Caco-2 (cell line): ENCODE results near the gene MAPK8IP3. TPM values are rescaled to one million over a fixed set of nuclear protein-coding genes. Genes with fewer than 3 reads are reported as not detected.

Experiments
- BruUV-seq: library from RNA; stranded (reverse); fragments of 400-500 nt; replicated peaks from 2 replicates; lab custom pipeline; 2021; lab: Mats Ljungman, UMichigan
- CTCF ChIA-PET: fragments of 300-600 bp; sonication (Branson Sonifier 250); formaldehyde crosslinking; loops from one replicate; lab custom pipeline; 2022; ENCODE audit warnings: antibody characterized with exemption; lab: Charles Lee
- POLR2A ChIA-PET: fragments of 300-600 bp; sonication (Branson Sonifier 250); formaldehyde crosslinking; loops from one replicate; lab custom pipeline; 2022; ENCODE audit warnings: antibody characterized with exemption; lab: Charles Lee
- DNase-seq, 2 experiments: peaks; one replicate each; pipeline versions ENCODE4 v3.0.0 to v3.0.0-alpha.2; 2020 to 2022
- H3K27me3 ChIP-seq: replicated peaks from 2 replicates; pipeline ENCODE4 v1.6.0; 2011; ENCODE audit warnings: low read length; ENCODE audit not compliant: control insufficient read depth, insufficient read depth
- H3K36me3 ChIP-seq: 2 replicates; pipeline ENCODE4 v1.5.1; 2011; ENCODE audit warnings: low read length; ENCODE audit not compliant: control insufficient read depth, insufficient read depth
- H3K4me1 ChIP-seq: fragments of 250-450 bp; sonication (Bioruptor Pico); 2 replicates; pipeline ENCODE4 v1.5.1; 2020; ENCODE audit warnings: mild to moderate bottlenecking
- H3K4me3 ChIP-seq: 2 replicates; pipeline ENCODE4 v1.5.1; 2011; ENCODE audit warnings: low read depth, mild to moderate bottlenecking, control low read depth, low read length
- H3K9me3 ChIP-seq: fragments of 250-450 bp; sonication (Bioruptor Pico); 2 replicates; pipeline ENCODE4 v1.5.1; 2020; ENCODE audit warnings: mild to moderate bottlenecking, moderate library complexity
- H3K27ac Mint-ChIP-seq: one replicate; pipeline ENCODE4 v1.8.0; 2022; ENCODE audit warnings: mixed read lengths; ENCODE audit not compliant: unreplicated experiment
- H3K27me3 Mint-ChIP-seq: one replicate; pipeline ENCODE4 v1.8.0; 2022; ENCODE audit warnings: mixed read lengths; ENCODE audit not compliant: insufficient read depth, unreplicated experiment
- H3K36me3 Mint-ChIP-seq: one replicate; pipeline ENCODE4 v1.8.0; 2022; ENCODE audit warnings: mild to moderate bottlenecking, mixed read lengths; ENCODE audit not compliant: insufficient read depth, unreplicated experiment
- H3K4me1 Mint-ChIP-seq: one replicate; pipeline ENCODE4 v1.8.0; 2022; ENCODE audit warnings: low read depth, mixed read lengths; ENCODE audit not compliant: unreplicated experiment
- H3K4me3 Mint-ChIP-seq: one replicate; pipeline ENCODE4 v1.8.0; 2022; ENCODE audit warnings: mild to moderate bottlenecking, moderate library complexity, mixed read lengths; ENCODE audit not compliant: unreplicated experiment
- H3K9me3 Mint-ChIP-seq: one replicate; pipeline ENCODE4 v1.8.0; 2022; ENCODE audit warnings: mixed read lengths; ENCODE audit not compliant: unreplicated experiment
- intact Hi-C: fragments of 100-400 bp; cut with micrococcal nuclease; formaldehyde crosslinking; loops from one replicate; pipeline ENCODE4 v1.10.0; 2022; ENCODE audit not compliant: unreplicated experiment
- total RNA-seq: library from RNA; stranded (reverse); gene quantifications from 2 replicates; pipeline ENCODE4 v1.2.3, GENCODE V29; 2022
- TF ChIP-seq, protein P1 (sequence below), 2 experiments: fragments of 200-600 bp in 1 of 2; IDR thresholded peaks; 1 replicate in 1 of 2; 2 replicates in 1 of 2; pipeline versions ENCODE4 v1.5.1 to v1.8.0; 2011 to 2022; ENCODE audit warnings: antibody characterized with exemption in 1 of 2, control low read depth in 1 of 2, inconsistent platforms in 1 of 2, low read depth in 1 of 2, low read length in 1 of 2, mild to moderate bottlenecking in 1 of 2, moderate library complexity in 1 of 2; ENCODE audit not compliant: insufficient read depth in 1 of 2, severe bottlenecking in 1 of 2, unreplicated experiment in 1 of 2

MAPK8IP3 gene
- total RNA-seq, 1 experiment from 2014 or later: 60.5 TPM

DNA sequence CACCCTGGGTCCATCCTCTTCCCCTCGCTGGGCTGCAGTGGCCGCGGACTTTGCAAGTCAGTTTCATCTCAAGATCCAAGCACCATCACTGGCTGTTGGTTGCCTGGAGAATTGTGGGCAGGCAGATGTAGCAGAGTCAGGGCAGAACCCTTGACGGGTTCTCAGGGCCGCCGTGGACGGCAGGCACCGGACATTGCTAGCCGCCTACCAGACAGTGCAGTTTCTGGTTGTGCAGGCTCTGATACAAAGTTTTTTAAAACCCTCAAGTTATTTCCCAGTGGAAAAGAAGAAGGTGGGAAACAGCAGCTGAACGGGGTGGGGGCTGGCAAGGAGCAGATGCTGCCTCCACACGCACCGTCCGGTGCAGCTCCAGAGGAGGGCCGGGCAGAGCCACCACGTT is 3.4 kb downstream of the MAPK8IP3 start:
- intact Hi-C loops: loop anchor here (5.0 kb wide), 1 partner anchor 97 kb away; the partner anchor contains the start of genes CRAMP1 and IFT140
- no peaks in the 10 kb centered on the region for H3K36me3 ChIP-seq
- Mint-ChIP-seq H3K9me3 (no peaks in the 10 kb centered on the region), H3K27me3 (no peaks in the 10 kb centered on the region), H3K36me3 (peaks cover 28% of the 10 kb centered on the region), H3K4me1 (peaks cover under 1% of the 10 kb centered on the region), H3K27ac (no peak overlapping the region), H3K4me3 (no peak overlapping the region)
- no peaks in the 10 kb centered on the region for H3K27me3 ChIP-seq
- no peak overlapping the region for H3K4me3 ChIP-seq
- no peak for DNase-seq
- POLR2A ChIA-PET: no interaction called here
- CTCF ChIA-PET: no interaction called here
- BruUV-seq: no TSS peak
- H3K9me3 ChIP-seq: no peaks in the 10 kb centered on the region
- H3K4me1 ChIP-seq: no peaks in the 10 kb centered on the region; the same call in 1 of the 2 replicates
- TF ChIP-seq, protein P1, sequence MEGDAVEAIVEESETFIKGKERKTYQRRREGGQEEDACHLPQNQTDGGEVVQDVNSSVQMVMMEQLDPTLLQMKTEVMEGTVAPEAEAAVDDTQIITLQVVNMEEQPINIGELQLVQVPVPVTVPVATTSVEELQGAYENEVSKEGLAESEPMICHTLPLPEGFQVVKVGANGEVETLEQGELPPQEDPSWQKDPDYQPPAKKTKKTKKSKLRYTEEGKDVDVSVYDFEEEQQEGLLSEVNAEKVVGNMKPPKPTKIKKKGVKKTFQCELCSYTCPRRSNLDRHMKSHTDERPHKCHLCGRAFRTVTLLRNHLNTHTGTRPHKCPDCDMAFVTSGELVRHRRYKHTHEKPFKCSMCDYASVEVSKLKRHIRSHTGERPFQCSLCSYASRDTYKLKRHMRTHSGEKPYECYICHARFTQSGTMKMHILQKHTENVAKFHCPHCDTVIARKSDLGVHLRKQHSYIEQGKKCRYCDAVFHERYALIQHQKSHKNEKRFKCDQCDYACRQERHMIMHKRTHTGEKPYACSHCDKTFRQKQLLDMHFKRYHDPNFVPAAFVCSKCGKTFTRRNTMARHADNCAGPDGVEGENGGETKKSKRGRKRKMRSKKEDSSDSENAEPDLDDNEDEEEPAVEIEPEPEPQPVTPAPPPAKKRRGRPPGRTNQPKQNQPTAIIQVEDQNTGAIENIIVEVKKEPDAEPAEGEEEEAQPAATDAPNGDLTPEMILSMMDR (IDR thresholded peaks at IDR 0.05; ENCODE audit: insufficient read depth in 1 of 2, low read depth in 1 of 2, low read length in 1 of 2, severe bottlenecking in 1 of 2, unreplicated experiment in 1 of 2): no peak

DNA sequence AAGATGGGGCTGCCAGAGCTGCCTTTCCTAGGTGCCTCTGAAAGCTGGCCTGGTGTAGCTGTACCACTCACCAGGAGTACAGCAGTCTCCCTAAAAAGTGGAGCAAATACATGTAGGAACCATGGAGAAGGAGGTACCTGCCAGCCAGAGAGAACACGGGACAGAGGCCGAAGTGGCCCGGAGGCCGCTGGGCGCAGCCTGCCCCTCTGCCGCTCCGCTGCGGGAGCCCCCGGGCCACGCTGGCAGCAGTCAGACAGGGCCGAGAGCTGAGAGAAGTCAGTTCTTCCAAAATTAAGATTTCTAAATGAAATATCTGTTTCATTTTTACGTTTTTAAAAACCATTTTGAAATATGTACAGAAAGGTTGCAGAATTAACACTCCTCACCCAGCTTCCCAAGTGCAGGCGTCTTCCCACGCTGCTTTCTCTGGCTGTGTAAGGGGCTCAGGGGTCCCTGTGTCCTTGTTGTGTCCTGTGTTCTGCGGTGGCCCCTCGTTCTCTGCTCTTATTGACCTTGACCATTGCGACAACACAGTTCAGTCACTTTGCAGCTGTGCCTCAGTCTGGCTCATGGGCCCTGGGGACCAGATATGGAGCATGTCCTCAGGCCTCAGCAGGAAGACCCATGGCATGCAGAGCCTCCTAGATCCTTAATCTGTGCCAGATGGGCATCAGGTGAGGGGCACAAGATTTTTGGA is 5.0 kb downstream of the MAPK8IP3 start:
- DNase-seq: no peak
- TF ChIP-seq, protein P1 (IDR thresholded peaks at IDR 0.05; ENCODE audit: insufficient read depth in 1 of 2, low read depth in 1 of 2, low read length in 1 of 2, severe bottlenecking in 1 of 2, unreplicated experiment in 1 of 2): no peak

DNA sequence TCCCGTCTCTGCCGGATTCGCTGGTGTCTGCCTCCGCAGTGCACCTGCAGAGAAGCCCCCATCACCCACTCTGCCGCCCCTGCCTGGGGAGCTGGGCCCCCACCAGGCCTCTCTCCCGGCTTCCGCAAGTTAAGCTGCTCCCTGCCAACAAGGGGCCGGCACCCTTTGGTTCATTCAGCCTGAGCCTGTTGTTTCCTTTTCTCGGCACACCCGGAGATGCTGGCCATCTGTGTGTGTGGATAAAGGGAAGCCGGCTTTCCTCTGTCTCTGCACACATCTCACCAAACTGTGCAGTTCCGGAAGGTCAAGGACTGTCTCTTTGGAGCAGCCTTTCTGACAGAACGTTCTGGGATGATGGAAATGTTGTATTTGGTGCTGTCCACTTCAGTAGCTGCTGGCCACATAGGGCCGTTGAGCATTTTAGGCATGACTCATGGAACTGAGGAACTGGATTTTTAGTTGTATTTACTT is 6.8 kb downstream of the MAPK8IP3 start:
- Histone ChIP-seq H3K9me3 (no peaks in the 10 kb centered on the region), H3K4me1 (no peaks in the 10 kb centered on the region), H3K27me3 (no peaks in the 10 kb centered on the region), H3K36me3 (no peaks in the 10 kb centered on the region), H3K4me3 (no peak overlapping the region)
- Mint-ChIP-seq H3K9me3 (no peaks in the 10 kb centered on the region), H3K27ac (no peak overlapping the region), H3K36me3 (no peaks in the 10 kb centered on the region), H3K4me1 (no peaks in the 10 kb centered on the region), H3K4me3 (no peak overlapping the region), H3K27me3 (no peaks in the 10 kb centered on the region)
- DNase-seq: no peak
- POLR2A ChIA-PET: no interaction called here
- CTCF ChIA-PET: no interaction called here
- intact Hi-C loops: no loop called here
- BruUV-seq: no TSS peak
- TF ChIP-seq, protein P1 (IDR thresholded peaks at IDR 0.05; ENCODE audit: insufficient read depth in 1 of 2, low read depth in 1 of 2, low read length in 1 of 2, severe bottlenecking in 1 of 2, unreplicated experiment in 1 of 2): no peak

More for the DNA sequence above, 5.0 kb downstream of the MAPK8IP3 start:
- H3K4me3 ChIP-seq: no peak overlapping the region
- no peaks in the 10 kb centered on the region for H3K4me1 Mint-ChIP-seq
- H3K36me3 Mint-ChIP-seq: peaks cover 12% of the 10 kb centered on the region
- H3K27me3 Mint-ChIP-seq: no peaks in the 10 kb centered on the region
- CTCF ChIA-PET: interaction anchor here (0.6 kb wide), 1 partner anchor 184 kb away, joined by 3 read pairs; no protein-coding TSS in a partner anchor
- H3K27ac Mint-ChIP-seq: no peak overlapping the region
- POLR2A ChIA-PET: interaction anchor here (0.6 kb wide), 1 partner anchor 402 kb away, joined by 5 read pairs; no protein-coding TSS in a partner anchor
- intact Hi-C loops: no loop called here
- H3K9me3 Mint-ChIP-seq: no peaks in the 10 kb centered on the region
- H3K4me3 Mint-ChIP-seq: no peak overlapping the region
- H3K4me1 ChIP-seq: no peaks in the 10 kb centered on the region
- BruUV-seq: no TSS peak
- no peaks in the 10 kb centered on the region for H3K36me3 ChIP-seq
- no peaks in the 10 kb centered on the region for H3K27me3 ChIP-seq
- H3K9me3 ChIP-seq: no peaks in the 10 kb centered on the region
